ENCODE data around the gene PRG2. TPM values are rescaled to one million over a fixed set of nuclear protein-coding genes. Genes with fewer than 3 reads are reported as not detected.

Gene PRG2
- total RNA-seq, 1 experiment from 2014 or later: not detected

DNA sequence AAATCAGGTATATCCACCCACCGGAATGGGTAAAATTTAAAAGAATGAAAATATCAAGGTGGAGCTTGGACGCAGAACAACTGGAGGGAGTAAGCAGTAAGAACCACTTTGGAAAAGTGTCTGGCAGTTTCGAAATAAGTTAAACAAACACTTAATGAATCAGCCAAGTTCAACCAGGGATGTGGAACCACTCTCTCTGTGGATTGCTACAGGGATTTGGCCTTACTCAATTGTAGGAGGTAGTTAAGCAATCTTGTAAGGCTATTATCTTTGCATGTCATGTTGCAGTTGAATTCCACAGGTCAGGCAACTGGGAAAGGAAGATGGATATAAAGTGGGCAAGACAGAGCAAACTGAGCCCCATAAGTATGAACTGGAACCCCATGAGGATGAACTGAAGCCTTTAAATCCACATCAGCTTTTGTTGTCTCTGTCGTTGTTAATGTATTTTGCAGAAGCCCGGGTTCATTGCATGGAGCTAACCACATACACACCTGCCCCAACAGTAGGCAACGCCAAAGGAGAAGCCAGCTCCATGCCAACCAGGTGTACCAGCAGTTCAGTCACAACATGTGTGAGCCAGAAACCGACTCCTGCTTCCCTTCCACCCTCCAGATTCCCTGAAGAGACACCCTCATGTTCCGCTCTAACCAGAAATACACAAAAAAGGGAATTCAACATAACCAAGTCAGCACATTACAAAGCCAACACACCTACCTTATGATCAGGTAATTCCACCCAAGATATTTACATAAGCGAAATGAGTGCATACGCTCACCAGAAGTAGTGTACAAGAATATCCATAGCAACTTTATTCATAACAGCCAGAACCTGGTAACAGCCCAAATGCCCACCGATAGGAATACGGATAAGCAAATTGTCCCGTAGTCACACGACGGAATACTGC lies 44.4 kb upstream of the PRG2 start:
- Histone ChIP-seq H3F3A (ENCODE audit: low read length, unreplicated experiment) (peaks cover 3% of the 10 kb centered on the region), H3K27me3 (ENCODE audit: low read length) (no peaks in the 10 kb centered on the region), H3K4me2 (ENCODE audit: low read length) (peak overlapping the region; percentile 31), H4K20me1 (ENCODE audit: low read length) (no peaks in the 10 kb centered on the region), H2AFZ (ENCODE audit: low read length) (0 out of 2 replicates have a peak overlapping the region, but pooled peaks have one; percentile 1), H3K27ac (ENCODE audit: low read length) (peak overlapping the region; percentile 70), H3K79me2 (ENCODE audit: low read length) (no peaks in the 10 kb centered on the region), H3K4me1 (ENCODE audit: insufficient read depth, low read length) (peaks cover 34% of the 10 kb centered on the region), H3K9me2 (replicated peaks; ENCODE audit: low read length) (no peaks in the 10 kb centered on the region), H3K4me3 (ENCODE audit: low read length) (no peak overlapping the region), H3K9me3 (ENCODE audit: low read length) (no peaks in the 10 kb centered on the region), H3K36me3 (ENCODE audit: low read depth, low read length) (no peaks in the 10 kb centered on the region), H3K9ac (ENCODE audit: low read length) (peak overlapping the region; percentile 19; the same call in 1 of the 2 replicates)
- CTCF ChIA-PET: interaction anchor here (0.6 kb wide), 1 partner anchor 10 kb away, joined by 4 read pairs; no protein-coding TSS in a partner anchor
- peak; percentile 68 for ATAC-seq
- no TSS peak for BruUV-seq (replicated peaks)
- POLR2A ChIA-PET (ENCODE audit: unreplicated experiment): no interaction called here
- intact Hi-C loops (cut with micrococcal nuclease): no loop called here
- TF ChIP-seq EZH2 (IDR thresholded peaks at IDR 0.05; ENCODE audit: low read length, unreplicated experiment): no peak
- peak; percentile 91 for DNase-seq

DNA sequence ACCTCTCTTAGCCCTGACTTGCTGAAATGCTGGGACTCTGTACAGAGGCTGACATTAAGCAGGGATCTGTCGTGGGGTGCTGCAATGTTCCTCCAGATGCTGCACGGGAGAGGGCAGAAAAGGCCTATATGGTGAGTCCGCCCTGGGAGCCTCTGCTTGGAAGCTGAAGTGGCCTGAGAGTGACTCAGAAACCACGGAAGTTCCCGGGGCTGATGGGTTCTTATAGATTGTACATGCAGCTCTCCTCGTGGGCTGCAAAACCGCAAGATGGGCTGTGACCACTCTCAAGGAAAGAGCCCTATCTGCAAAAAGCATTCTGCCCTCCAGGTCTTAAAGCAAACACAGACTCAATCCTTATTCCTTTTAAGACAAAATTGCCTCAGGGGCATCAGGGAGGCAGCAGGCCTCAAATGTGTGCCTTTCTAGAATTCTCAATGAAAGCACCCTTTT lies 42.3 kb upstream of the PRG2 start:
- H3K4me1 ChIP-seq (ENCODE audit: insufficient read depth, low read length): peaks cover 39% of the 10 kb centered on the region
- no peaks in the 10 kb centered on the region for H3K36me3 ChIP-seq (ENCODE audit: low read depth, low read length)
- H3K4me3 ChIP-seq (ENCODE audit: low read length): no peak overlapping the region
- peak overlapping the region; percentile 7; the same call in 1 of the 2 replicates for H2AFZ ChIP-seq (ENCODE audit: low read length)
- H3K27ac ChIP-seq (ENCODE audit: low read length): peak overlapping the region; percentile 70
- TF ChIP-seq, protein P1, sequence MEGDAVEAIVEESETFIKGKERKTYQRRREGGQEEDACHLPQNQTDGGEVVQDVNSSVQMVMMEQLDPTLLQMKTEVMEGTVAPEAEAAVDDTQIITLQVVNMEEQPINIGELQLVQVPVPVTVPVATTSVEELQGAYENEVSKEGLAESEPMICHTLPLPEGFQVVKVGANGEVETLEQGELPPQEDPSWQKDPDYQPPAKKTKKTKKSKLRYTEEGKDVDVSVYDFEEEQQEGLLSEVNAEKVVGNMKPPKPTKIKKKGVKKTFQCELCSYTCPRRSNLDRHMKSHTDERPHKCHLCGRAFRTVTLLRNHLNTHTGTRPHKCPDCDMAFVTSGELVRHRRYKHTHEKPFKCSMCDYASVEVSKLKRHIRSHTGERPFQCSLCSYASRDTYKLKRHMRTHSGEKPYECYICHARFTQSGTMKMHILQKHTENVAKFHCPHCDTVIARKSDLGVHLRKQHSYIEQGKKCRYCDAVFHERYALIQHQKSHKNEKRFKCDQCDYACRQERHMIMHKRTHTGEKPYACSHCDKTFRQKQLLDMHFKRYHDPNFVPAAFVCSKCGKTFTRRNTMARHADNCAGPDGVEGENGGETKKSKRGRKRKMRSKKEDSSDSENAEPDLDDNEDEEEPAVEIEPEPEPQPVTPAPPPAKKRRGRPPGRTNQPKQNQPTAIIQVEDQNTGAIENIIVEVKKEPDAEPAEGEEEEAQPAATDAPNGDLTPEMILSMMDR (conservative IDR thresholded peaks at IDR 0.05; ENCODE audit: low read depth, low read length): no peak
- TF ChIP-seq EZH2phosphoT487 (IDR thresholded peaks at IDR 0.05; ENCODE audit: borderline replicate concordance, low read length) (no peak), EZH2 (IDR thresholded peaks at IDR 0.05; ENCODE audit: low read length, unreplicated experiment) (no peak)
- no peaks in the 10 kb centered on the region for H3K27me3 ChIP-seq (ENCODE audit: low read length)
- DNase-seq (peak; percentile 66), ATAC-seq (peak; percentile 64; the same call in 1 of the 2 replicates)
- peaks cover 3% of the 10 kb centered on the region for H3F3A ChIP-seq (ENCODE audit: low read length, unreplicated experiment)
- ChIA-PET POLR2A (ENCODE audit: unreplicated experiment) (no interaction called here), CTCF (no interaction called here)
- no TSS peak for BruUV-seq (replicated peaks)
- no peaks in the 10 kb centered on the region for H3K9me2 ChIP-seq (replicated peaks; ENCODE audit: low read length)
- H3K79me2 ChIP-seq (ENCODE audit: low read length): no peaks in the 10 kb centered on the region
- H3K4me2 ChIP-seq (ENCODE audit: low read length): peak overlapping the region; percentile 23; the same call in 1 of the 2 replicates
- intact Hi-C loops (cut with micrococcal nuclease): no loop called here
- H3K9ac ChIP-seq (ENCODE audit: low read length): no peak overlapping the region
- no peaks in the 10 kb centered on the region for H3K9me3 ChIP-seq (ENCODE audit: low read length)
- H4K20me1 ChIP-seq (ENCODE audit: low read length): no peaks in the 10 kb centered on the region

DNA sequence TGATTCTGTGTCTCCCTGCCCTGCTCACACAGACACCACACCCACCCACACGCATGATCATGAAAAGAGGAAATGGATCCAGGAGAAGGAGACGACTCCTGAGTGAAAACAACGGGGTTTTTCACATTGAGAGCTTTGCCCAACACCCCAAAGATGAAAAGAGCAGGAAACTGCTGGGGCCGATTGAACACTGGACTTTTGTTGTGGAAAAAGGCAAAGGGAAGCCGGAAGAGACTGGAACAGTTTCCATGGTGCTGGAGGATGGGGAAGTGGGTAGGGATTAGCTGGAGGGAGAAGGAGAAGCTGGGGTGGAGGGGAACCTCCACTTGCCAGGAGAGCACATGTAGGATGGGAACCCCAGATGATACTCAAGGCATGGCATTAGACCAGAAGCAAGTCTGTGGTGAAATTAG lies 41.7 kb upstream of the PRG2 start:
- ChIA-PET CTCF (no interaction called here), POLR2A (ENCODE audit: unreplicated experiment) (no interaction called here)
- H2AFZ ChIP-seq (ENCODE audit: low read length): no peak overlapping the region
- peak overlapping the region; percentile 23; the same call in 1 of the 2 replicates for H3K4me2 ChIP-seq (ENCODE audit: low read length)
- ATAC-seq (no peak), DNase-seq (no peak)
- no peaks in the 10 kb centered on the region for H3K27me3 ChIP-seq (ENCODE audit: low read length)
- H3K27ac ChIP-seq (ENCODE audit: low read length): peak overlapping the region; percentile 70
- H3K9ac ChIP-seq (ENCODE audit: low read length): no peak overlapping the region
- no peaks in the 10 kb centered on the region for H3K9me3 ChIP-seq (ENCODE audit: low read length)
- H3K9me2 ChIP-seq (replicated peaks; ENCODE audit: low read length): no peaks in the 10 kb centered on the region
- H3K4me3 ChIP-seq (ENCODE audit: low read length): no peak overlapping the region
- BruUV-seq (replicated peaks): no TSS peak
- TF ChIP-seq EZH2phosphoT487 (IDR thresholded peaks at IDR 0.05; ENCODE audit: borderline replicate concordance, low read length) (no peak), EZH2 (IDR thresholded peaks at IDR 0.05; ENCODE audit: low read length, unreplicated experiment) (no peak)
- TF ChIP-seq, protein P1 (conservative IDR thresholded peaks at IDR 0.05; ENCODE audit: low read depth, low read length): no peak
- no peaks in the 10 kb centered on the region for H4K20me1 ChIP-seq (ENCODE audit: low read length)
- H3K4me1 ChIP-seq (ENCODE audit: insufficient read depth, low read length): peaks cover 45% of the 10 kb centered on the region
- no peaks in the 10 kb centered on the region for H3K79me2 ChIP-seq (ENCODE audit: low read length)
- H3F3A ChIP-seq (ENCODE audit: low read length, unreplicated experiment): peaks cover 3% of the 10 kb centered on the region
- no peaks in the 10 kb centered on the region for H3K36me3 ChIP-seq (ENCODE audit: low read depth, low read length)
- intact Hi-C loops (cut with micrococcal nuclease): no loop called here
